HL-60 (cell line): ENCODE results near the gene SYT12.
A peak's percentile ranks its signal among the peaks of the same experiment; 100 is the strongest.

Experiments used
- CTCF ChIP-seq: IDR thresholded peaks from one replicate; pipeline ENCODE4 v1.5.1; 2011; ENCODE audit warnings: low read length, control low read depth, inconsistent platforms; ENCODE audit not compliant: insufficient read depth
- GABPA ChIP-seq: IDR thresholded peaks from 2 replicates; pipeline ENCODE4 v1.6.1; 2012; ENCODE audit warnings: low read depth
- POLR2AphosphoS5 ChIP-seq: IDR thresholded peaks from 2 replicates; pipeline ENCODE4 v1.6.1; 2012; ENCODE audit warnings: low read depth
- REST ChIP-seq: IDR thresholded peaks from 2 replicates; pipeline ENCODE4 v1.6.1; 2012; ENCODE audit warnings: low read depth; ENCODE audit not compliant: insufficient replicate concordance
- SPI1 ChIP-seq: IDR thresholded peaks from 2 replicates; pipeline ENCODE4 v1.6.1; 2012; ENCODE audit warnings: low read depth, mild to moderate bottlenecking, borderline replicate concordance

- TF ChIP-seq REST (no peak), CTCF (no peak), POLR2AphosphoS5 (peak; percentile 88), GABPA (no peak), SPI1 (no peak)
Observed at GRCh38 chr11:67024410-67024809, 1.5 kb downstream of the SYT12 start.
